HG03442 (cell line): ENCODE results near the gene SPOCK3.
"Not testable (repeated sequence)": the region's sequence is repeated elsewhere in the genome, so short reads cannot be mapped to it uniquely, and the experiment has no call there.

Experiments used
- ATAC-seq: cut with Tn5 transposase; IDR thresholded peaks from one replicate; pipeline ENCODE4 v1.9.1; 2021; ENCODE audit warnings: mild to moderate bottlenecking, moderate library complexity; ENCODE audit not compliant: unreplicated experiment

Gene SPOCK3

GRCh38 chr4:166972071-166972470 is 262.2 kb downstream of the SPOCK3 start:
- ATAC-seq, result peak; percentile 72

GRCh38 chr4:166968219-166968618 is 266.1 kb downstream of the SPOCK3 start:
- not testable (repeated sequence) for ATAC-seq

GRCh38 chr4:166965562-166965961 is 268.7 kb downstream of the SPOCK3 start:
- no peak for ATAC-seq

- ATAC-seq, result no peak
These were observed 276.8 kb downstream of the SPOCK3 start for GRCh38 chr4:166957451-166957850.

- ATAC-seq, result no peak
These were observed 277.8 kb downstream of the SPOCK3 start for GRCh38 chr4:166956484-166956883.

GRCh38 chr4:166941629-166942028 is 292.7 kb downstream of the SPOCK3 start:
- ATAC-seq, result peak; percentile 90

- no peak for ATAC-seq
These were observed 303.8 kb downstream of the SPOCK3 start for GRCh38 chr4:166930464-166930863.

GRCh38 chr4:166924424-166924823 is 309.9 kb downstream of the SPOCK3 start:
- no peak for ATAC-seq

- ATAC-seq, result no peak
These were observed 320.4 kb downstream of the SPOCK3 start for GRCh38 chr4:166913926-166914325.

GRCh38 chr4:166903408-166903807 is 330.9 kb downstream of the SPOCK3 start:
- ATAC-seq, result no peak

- no peak for ATAC-seq
These were observed 331.4 kb downstream of the SPOCK3 start for GRCh38 chr4:166902941-166903340.

GRCh38 chr4:166896254-166896653 is 338.0 kb downstream of the SPOCK3 start:
- peak; percentile 93 for ATAC-seq

GRCh38 chr4:166895771-166896170 is 338.5 kb downstream of the SPOCK3 start:
- no peak for ATAC-seq

- ATAC-seq, result no peak
These were observed 346.8 kb downstream of the SPOCK3 start for GRCh38 chr4:166887457-166887856.

- no peak for ATAC-seq
These were observed 347.6 kb downstream of the SPOCK3 start for GRCh38 chr4:166886718-166887117.

GRCh38 chr4:166882221-166882620 is 352.1 kb downstream of the SPOCK3 start:
- no peak for ATAC-seq

GRCh38 chr4:166875821-166876220 is 358.5 kb downstream of the SPOCK3 start:
- no peak for ATAC-seq

- ATAC-seq, result no peak
These were observed 372.3 kb downstream of the SPOCK3 start for GRCh38 chr4:166862032-166862431.

GRCh38 chr4:166850398-166850797 is 383.9 kb downstream of the SPOCK3 start:
- ATAC-seq, result not testable (repeated sequence)

GRCh38 chr4:166846939-166847338 is 387.4 kb downstream of the SPOCK3 start:
- peak; percentile 58 for ATAC-seq

- no peak for ATAC-seq
These were observed 391.5 kb downstream of the SPOCK3 start for GRCh38 chr4:166842795-166843261.

- peak; percentile 91 for ATAC-seq
These were observed 394.6 kb downstream of the SPOCK3 start for GRCh38 chr4:166839615-166840251.
